Stomach (tissue), 4 donors: Measurements from ENCODE around the gene ABCA1.

Experiments
- EP300 ChIP-seq: sonication (generic); formaldehyde crosslinking; IDR thresholded peaks from one replicate; pipeline ENCODE4 v1.6.1; 2017; ENCODE audit warnings: antibody characterized with exemption
- POLR2A ChIP-seq, 4 donors: fragments of 450-650 bp; IDR thresholded peaks; one replicate each; pipeline ENCODE4 v1.6.1; 2016; ENCODE audit warnings: antibody characterized with exemption in 4 of 4, control low read depth in 2 of 4, mild to moderate bottlenecking in 1 of 4, moderate library complexity in 1 of 4
- TF ChIP-seq, protein P1 (sequence below), 7 experiments: fragments of 450-650 bp in 4 of 7; fragments of 200-600 bp in 3 of 7; sonication (generic) in 3 of 7; IDR thresholded peaks; one replicate each; pipeline ENCODE4 v1.5.1; 2016 to 2019; ENCODE audit warnings: antibody characterized with exemption in 7 of 7, control low read depth in 2 of 7, mild to moderate bottlenecking in 1 of 7

DNA sequence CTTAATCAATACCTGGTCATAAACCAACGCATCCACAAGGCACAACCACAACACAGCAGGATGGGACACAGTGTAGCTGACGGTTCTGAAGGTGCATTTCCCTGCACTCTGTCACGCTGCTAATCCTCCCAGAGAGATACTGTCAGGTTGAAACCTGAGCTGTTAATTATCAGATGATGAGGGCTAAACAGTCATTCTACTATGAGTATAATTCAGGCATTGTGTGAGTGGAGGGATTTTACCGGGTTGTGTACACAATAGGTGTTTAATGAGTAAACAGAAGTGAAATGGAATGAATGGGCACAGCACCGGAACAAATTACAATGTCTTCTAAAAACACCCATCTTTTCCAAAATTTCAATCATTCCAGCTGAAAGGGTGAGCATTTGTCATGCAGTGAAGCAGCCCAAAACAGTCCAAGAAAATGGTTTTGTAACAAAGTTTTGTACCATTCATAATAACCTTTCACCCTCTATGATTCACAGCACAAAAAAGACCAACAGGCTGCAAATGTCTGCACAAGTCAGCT is 71.5 kb downstream of the ABCA1 start:
- TF ChIP-seq POLR2A (IDR thresholded peaks at IDR 0.05) (no peak), EP300 (no peak)
- TF ChIP-seq, protein P1, sequence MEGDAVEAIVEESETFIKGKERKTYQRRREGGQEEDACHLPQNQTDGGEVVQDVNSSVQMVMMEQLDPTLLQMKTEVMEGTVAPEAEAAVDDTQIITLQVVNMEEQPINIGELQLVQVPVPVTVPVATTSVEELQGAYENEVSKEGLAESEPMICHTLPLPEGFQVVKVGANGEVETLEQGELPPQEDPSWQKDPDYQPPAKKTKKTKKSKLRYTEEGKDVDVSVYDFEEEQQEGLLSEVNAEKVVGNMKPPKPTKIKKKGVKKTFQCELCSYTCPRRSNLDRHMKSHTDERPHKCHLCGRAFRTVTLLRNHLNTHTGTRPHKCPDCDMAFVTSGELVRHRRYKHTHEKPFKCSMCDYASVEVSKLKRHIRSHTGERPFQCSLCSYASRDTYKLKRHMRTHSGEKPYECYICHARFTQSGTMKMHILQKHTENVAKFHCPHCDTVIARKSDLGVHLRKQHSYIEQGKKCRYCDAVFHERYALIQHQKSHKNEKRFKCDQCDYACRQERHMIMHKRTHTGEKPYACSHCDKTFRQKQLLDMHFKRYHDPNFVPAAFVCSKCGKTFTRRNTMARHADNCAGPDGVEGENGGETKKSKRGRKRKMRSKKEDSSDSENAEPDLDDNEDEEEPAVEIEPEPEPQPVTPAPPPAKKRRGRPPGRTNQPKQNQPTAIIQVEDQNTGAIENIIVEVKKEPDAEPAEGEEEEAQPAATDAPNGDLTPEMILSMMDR (IDR thresholded peaks at IDR 0.05), result no peak
